KG1 (cell line): ENCODE measurements around the gene MGAT1.

Source experiments
- DNase-seq: peaks from one replicate; lab custom pipeline; 2025; lab: John Stamatoyannopoulos, UW

Gene MGAT1

GRCh38 chr5:180823940-180824629 lies 21.5 kb upstream of the MGAT1 start:
- DNase-seq, result no peak

- no peak for DNase-seq
Observed at GRCh38 chr5:180823346-180823745, 20.7 kb upstream of the MGAT1 start.

- no peak for DNase-seq
Observed at GRCh38 chr5:180821538-180821937, 18.9 kb upstream of the MGAT1 start.

GRCh38 chr5:180820788-180821321 lies 18.2 kb upstream of the MGAT1 start:
- no peak for DNase-seq

- DNase-seq, result no peak
Observed at GRCh38 chr5:180818677-180819341, 16.2 kb upstream of the MGAT1 start.

GRCh38 chr5:180817893-180818674 lies 15.5 kb upstream of the MGAT1 start:
- no peak for DNase-seq

GRCh38 chr5:180816608-180817534 lies 14.3 kb upstream of the MGAT1 start:
- DNase-seq, result no peak

GRCh38 chr5:180815293-180815917 lies 12.8 kb upstream of the MGAT1 start:
- DNase-seq, result no peak

- DNase-seq, result no peak
Observed at GRCh38 chr5:180813420-180813819, 10.8 kb upstream of the MGAT1 start.

GRCh38 chr5:180811623-180812124 lies 9.1 kb upstream of the MGAT1 start:
- DNase-seq, result no peak

- no peak for DNase-seq
Observed at GRCh38 chr5:180810959-180811622, 8.5 kb upstream of the MGAT1 start.

GRCh38 chr5:180810210-180810958 lies 7.8 kb upstream of the MGAT1 start:
- DNase-seq, result peak; percentile 94

- peak; percentile 89 for DNase-seq
Observed at GRCh38 chr5:180809403-180810209, 7.0 kb upstream of the MGAT1 start.

GRCh38 chr5:180808461-180809000 lies 5.9 kb upstream of the MGAT1 start:
- DNase-seq, result no peak

- no peak for DNase-seq
Observed at GRCh38 chr5:180807654-180808414, 5.2 kb upstream of the MGAT1 start.

GRCh38 chr5:180807046-180807445 lies 4.4 kb upstream of the MGAT1 start:
- DNase-seq, result no peak

GRCh38 chr5:180806351-180807011 lies 3.9 kb upstream of the MGAT1 start:
- DNase-seq, result no peak
